Measurements from ENCODE around the gene FRMD4A.

DNA sequence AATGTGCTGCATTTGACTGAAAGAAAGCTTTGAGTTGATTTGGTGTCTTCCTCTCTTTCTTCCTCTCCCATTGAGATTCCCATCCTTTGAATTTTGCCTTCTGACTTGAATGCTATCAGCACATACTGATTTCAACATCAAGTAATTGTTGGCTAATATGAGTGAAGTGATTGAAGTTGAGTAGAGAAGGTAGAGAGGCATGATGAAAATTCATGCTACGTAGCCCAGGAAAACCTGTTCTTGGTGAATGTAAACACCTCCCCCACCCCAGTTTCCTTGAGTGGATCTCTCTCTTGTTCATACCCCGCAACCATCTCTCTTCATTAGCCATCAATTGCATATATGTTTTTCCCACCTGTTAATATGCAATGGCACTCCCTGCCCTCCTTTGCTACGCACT lies 193.3 kb downstream of the FRMD4A start:
- TF ChIP-seq CTCF (IDR thresholded peaks at IDR 0.05) = no peak
- TF ChIP-seq POLR2AphosphoS5 (IDR thresholded peaks at IDR 0.05) = no peak
- TF ChIP-seq POLR2A (IDR thresholded peaks at IDR 0.05) = no peak
- TF ChIP-seq EP300 (IDR thresholded peaks at IDR 0.05) = no peak
